Activated naive CD4-positive, alpha-beta T cell treated with anti-CD3 and anti-CD28 coated beads, Interleukin-2, amount 50 U/mL, for 16 hours (primary cell): ENCODE data around the gene CALHM3.

Source experiments
- DNase-seq: peaks from one replicate; pipeline ENCODE4 v3.0.0-alpha.2; 2020

CALHM3 gene

GRCh38 chr10:103472005-103472404 lies 7.0 kb downstream of the CALHM3 start:
- no peak for DNase-seq

DNA sequence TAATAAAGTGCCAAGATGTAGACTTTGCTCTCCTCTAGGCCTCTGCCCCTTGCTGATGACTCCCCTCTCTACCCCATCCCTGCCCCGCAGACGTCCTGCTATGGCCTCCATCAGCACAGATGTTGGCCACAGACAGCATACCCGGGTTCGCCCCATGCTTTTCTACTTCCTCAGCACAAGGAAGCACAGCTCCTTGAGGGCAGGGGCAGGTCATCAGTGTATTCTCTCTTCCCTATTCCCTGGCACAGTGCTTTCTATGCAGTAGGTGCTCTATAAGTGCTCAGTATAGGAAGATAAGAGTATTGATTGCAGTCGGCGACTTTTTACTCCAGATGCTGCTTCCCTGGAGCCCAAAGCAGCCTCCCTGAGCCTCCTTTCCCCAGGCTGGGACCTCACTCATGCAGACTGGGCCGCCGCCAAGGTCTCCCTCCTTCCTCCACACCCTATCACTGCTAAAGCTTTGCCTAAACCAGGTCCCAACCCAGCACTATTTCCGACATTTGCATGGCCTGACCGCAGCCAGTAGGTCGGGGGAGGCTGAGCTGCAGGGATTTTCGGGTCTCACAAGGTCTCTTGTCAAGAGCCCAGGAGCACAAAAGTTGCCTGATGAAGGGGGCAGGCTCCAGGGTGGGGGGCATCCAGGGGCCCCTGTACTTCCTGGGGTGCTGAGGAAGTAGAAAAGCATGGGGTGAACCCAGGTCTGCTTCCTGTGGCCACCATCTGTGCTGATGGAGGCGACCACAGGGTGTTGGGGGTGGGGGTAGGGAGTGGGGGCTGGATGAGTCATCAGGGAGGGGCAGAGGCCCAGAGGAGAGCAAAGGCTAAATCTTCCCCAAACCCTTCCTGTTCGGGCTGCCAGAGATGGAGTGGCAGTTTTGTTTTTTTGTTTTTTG lies 8.0 kb downstream of the CALHM3 start:
- DNase-seq: peak; percentile 36

DNA sequence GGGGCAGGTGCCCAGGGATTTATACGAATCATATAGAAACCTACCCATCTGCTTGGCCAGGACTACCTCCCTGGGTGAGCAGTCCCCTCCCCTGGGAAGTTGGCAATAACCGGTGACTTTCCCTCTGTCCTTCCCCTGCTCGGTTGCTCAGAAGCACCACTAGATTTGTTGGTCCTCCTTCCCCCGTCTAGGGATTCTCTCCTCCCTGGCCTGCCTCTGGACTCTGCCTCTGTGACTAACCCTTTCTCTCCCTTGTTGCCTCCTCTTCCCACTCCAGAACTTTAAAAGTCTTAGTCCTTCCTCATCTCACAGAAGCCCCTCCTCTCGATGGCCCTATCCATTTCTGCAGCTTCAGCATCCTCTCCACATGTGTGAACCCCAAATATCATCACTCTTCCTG lies 9.8 kb downstream of the CALHM3 start:
- no peak for DNase-seq

DNA sequence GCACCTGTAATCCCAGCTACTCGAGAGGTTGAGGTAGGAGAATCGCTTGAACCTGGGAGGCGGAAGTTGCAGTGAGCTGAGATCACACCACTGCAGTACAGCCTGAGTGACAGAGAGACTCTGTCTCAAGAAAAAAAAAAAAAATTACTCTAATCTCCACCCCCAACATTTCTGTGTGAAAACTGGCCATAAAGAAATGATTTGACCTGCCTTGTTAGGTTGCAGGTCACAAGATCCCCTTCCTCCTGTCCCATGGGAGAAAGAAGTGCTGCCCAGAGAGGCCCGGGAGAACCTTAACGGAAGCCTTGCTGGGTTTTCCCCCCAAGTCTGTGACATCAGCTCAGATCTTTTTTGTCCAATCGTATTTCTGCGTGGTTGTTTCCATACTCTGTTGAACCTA lies 11.6 kb downstream of the CALHM3 start:
- DNase-seq: no peak

DNA sequence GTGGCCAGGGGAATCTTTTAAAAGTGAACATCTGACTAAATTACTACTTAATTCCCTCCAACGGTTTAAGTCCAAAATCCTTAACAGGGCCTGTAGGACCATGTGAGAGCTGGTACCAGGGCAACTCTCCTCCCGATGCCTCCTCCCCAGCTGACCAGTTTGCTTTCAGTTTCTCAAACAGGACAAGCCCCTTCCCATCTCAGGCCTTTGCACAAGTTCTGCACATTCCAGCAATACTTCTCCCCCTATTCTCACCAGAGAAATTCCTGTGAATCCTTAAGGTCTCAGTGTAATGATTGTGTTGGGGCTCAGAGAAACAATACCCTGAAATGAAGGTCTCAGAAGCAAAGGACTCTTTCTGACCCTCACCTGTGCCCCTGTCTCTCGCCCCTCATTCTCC lies 12.3 kb downstream of the CALHM3 start:
- no peak for DNase-seq

- no peak for DNase-seq
These were observed 13.4 kb downstream of the CALHM3 start for GRCh38 chr10:103465411-103466179.

DNA sequence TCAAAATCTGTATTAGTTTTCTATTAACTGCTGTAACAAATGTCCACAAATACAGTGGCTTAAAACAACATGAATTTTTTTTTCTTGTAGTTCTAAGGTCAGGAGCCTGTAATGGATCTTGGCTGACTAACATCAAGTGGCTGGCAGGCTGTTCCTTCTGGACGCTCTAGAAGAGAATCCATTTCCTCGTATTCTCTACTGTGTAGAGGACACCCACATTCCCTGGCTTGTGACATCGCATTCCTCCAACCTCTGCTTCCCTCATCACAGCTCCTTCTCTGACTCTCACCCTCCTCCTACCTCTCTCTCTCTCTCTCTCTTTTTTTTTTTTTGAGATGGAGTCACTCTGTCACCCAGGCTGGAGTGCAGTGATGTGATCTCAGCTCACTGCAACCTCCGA lies 15.5 kb downstream of the CALHM3 start:
- no peak for DNase-seq

GRCh38 chr10:103459615-103460014 lies 19.4 kb downstream of the CALHM3 start:
- no peak for DNase-seq

DNA sequence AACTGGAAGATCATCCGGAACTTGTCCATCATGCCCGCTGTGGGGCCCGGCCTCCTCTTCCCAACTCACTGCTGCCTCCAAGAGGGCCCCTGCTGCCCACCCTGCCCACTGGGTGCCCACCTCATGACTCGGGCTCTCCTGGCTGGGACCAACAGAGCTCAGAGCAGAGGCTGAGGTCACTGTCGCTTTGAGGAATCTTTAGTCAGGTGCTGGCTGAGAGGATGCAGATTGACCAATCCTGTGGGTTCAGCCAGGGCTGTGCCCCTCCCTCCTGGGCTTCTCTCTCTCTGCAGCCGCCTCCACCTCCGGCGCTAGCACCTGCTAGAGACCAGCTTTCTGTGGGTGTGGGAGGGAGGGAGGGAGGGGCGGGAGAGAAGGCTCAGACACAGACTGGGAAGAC lies 20.3 kb downstream of the CALHM3 start, which contains the start of gene CALHM1:
Gene CALHM1, minus strand, starts transcription at position 181 of the 400 bp plus-strand sequence. Its CDS starts 149 bp downstream, at position 32.
- DNase-seq: no peak

- DNase-seq: no peak
These were observed 21.0 kb downstream of the CALHM3 start for GRCh38 chr10:103457896-103458583.

- no peak for DNase-seq
These were observed 21.8 kb downstream of the CALHM3 start for GRCh38 chr10:103457176-103457712.

DNA sequence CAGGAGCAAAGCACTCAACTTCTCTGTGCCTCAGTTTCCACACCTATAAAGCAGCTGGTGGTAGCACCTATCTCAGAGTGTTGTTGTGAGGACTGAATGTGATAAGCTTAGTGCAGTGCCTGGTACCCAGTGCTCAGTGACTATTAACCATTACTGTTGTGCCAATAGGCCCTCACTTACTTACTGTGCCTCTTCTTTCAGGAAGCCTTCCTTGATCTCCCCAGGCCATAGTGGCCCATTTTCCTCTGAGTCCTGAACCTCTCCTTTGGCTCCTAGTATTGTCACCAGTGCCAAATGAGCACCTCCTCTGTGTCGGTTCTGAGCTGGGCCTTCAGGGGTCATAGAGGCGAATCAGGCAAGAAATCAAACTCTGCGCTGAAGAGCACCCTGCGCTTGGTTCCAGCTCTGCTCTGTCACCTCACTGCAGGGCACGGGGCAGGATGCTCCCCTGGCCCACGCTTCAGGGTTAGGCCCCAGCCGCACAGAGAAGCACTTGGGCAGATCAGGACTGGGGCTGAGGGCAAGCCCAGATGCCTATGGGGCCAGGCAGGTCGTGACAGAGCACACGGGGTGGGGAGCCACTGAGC lies 22.9 kb downstream of the CALHM3 start:
- DNase-seq: no peak

GRCh38 chr10:103455235-103455634 lies 23.8 kb downstream of the CALHM3 start:
- DNase-seq: no peak

GRCh38 chr10:103454026-103454425 lies 25.0 kb downstream of the CALHM3 start:
- DNase-seq: no peak

DNA sequence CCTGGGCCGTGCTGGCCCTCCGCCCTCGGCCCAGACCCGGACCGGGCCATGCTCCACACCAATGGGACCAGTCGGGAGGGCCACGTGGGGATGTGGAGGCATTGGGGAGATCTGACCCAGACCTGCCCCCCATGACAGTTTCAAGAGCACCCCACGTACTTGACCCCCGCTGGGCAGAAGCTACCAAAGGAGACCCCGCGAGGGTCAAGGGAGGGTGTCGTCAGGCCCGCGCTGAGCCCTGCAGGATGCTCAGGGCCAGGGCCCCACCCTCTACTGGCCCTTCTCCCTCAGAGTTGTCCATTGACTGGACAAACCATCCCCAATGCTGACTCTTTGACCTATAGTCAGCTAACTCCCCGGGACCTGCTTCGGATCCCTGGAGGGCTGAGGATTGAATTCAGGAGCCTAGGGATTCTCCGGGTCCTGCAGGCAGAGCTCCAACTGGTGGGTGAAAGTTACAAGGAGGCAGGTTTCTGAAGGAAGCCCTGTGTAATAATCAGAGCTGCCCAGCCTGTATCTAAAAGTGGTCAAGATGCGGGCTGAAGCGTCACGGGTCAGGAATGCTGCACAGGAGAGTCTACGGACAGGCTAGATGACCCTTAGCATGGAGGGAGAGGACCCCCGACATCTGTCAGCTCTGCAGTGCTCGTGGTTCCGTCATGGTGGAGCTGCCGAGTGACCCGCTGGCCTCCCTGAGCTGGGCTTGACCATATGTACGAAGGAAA lies 26.4 kb downstream of the CALHM3 start:
- no peak for DNase-seq

DNA sequence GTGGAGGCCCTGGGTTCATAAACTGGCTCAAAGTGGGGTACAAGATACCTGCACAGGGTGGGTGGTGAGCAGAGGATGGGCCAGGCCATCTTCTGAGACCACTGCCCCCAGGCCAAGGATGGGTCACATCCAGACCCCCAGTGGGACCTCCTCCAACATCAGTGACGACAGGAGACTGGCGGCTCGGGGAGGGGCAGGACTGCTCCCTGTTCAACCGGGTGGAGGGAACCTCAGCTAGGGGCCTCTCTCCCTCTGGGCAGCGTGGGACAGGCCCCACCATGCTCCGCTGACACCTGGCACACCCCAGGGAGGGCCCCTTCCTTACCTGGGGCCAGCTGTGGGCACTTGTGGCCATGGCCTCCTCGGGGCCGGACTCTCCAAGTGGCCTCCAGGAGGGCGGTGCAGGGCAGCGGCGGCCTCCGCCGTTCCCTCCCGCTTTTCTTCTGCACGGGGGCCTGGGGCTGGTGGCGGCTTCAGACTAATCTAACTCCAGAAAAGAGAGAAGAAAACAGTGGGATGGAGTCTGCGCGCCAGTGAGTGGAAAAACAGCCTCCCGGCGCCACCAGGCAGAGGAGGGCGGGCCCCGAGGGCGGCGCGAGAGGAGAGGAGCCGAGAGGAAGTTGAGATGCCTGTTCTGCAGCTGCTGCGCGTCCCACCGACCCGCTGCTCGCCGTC lies 27.1 kb downstream of the CALHM3 start, which contains the start of gene CALHM2:
Gene CALHM2, minus strand, starts transcription at position 540 of the 675 bp plus-strand sequence. CDS start 2,429 bp downstream, outside the sequence.
- peak; percentile 61 for DNase-seq

DNA sequence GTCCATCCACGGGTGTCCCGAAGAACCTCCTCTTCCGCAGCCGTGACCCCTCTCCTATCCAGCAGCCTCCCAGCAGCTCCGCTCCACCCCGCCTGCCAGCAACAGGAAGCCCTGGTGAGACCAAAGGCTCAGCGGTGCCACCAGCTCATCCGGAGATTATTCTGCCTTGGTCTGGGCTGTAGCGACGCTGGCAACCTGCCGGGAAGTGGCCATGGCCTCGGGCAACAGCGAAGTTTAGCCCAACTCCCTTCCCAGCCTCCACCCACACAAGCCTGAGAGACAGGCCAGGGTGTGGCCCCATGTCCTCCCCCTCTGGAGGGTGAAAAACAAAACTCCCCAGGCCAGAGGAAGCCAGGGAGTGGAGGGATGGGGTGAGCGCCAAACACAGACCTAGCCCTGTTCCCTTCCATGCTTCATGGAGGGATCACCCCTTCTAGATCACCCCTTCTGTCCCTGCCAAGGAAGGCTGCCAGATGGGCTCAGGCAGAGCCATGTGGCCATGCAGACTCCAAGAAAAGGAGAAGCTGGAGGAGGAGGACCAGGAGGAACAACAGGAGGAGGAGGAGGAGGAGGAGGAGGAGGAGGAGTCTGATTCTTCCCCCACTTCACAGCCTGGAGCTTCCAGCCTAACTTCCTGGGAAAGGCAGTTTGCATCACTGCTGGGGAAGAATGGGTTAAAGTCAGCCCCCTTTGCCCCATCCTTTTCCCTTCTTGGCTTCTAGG lies 27.8 kb downstream of the CALHM3 start:
- peak; percentile 40 for DNase-seq

DNA sequence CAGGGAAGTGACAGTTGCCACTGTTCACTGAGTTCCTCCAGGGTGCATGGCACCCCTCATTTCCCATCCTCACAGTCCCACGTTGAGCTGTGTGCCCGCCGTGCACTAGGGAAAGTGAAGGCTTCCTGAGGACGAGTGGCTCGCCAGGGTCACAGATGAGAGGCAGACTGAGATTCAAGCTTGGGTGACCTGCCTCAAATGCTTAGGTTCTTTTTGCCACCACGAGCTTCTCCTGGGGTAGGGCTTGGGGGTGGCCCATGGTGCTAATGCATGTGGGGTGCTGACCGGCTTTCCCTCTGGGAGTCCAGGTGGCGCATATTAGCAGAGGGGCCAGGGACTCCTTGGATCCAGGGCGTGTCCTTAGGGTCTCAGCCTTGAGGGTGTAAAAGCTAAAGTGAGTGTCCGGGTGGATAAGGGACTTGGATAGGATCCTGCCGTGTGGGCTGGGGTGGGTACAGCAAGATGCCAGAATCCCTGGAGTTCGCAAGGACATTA lies 28.8 kb downstream of the CALHM3 start:
- no peak for DNase-seq

- DNase-seq: no peak
These were observed 29.6 kb downstream of the CALHM3 start for GRCh38 chr10:103449208-103450144.
